GM10248 (cell line): ENCODE data around the gene DOK5.

Source experiments
- CTCF ChIA-PET: fragments of 300-600 bp; sonication (Branson Sonifier 250); formaldehyde crosslinking; extraction: SDS; loops from one replicate; lab custom pipeline; 2021; ENCODE audit warnings: antibody characterized with exemption; lab: Yijun Ruan, JAX
- POLR2A ChIA-PET: fragments of 350-650 bp; sonication (Branson Sonifier 250); formaldehyde crosslinking; extraction: SDS; loops from one replicate; lab custom pipeline; 2020; ENCODE audit warnings: antibody characterized with exemption; lab: Yijun Ruan, JAX
- DNase-seq: peaks from one replicate; pipeline ENCODE4 v3.0.0; 2012; ENCODE audit errors: extremely low spot score
- CTCF ChIP-seq: IDR thresholded peaks from 2 replicates; pipeline ENCODE4 v1.5.1; 2012; ENCODE audit warnings: mild to moderate bottlenecking, low read depth; ENCODE audit errors: extremely low read depth, missing control alignments, control extremely low read depth

The DOK5 gene

GRCh38 chr20:54587408-54587807 lies 112.0 kb downstream of the DOK5 start:
- ChIA-PET POLR2A (no interaction called here), CTCF (interaction anchor here (2.0 kb wide), 1 partner anchor 10 kb away, joined by 11 read pairs; no protein-coding TSS in a partner anchor)
- no peak for TF ChIP-seq CTCF
- DNase-seq, result no peak

- no peak for DNase-seq
- CTCF ChIA-PET, result no interaction called here
- POLR2A ChIA-PET, result no interaction called here
- no peak for TF ChIP-seq CTCF
Observed at GRCh38 chr20:54589402-54590030, 114.1 kb downstream of the DOK5 start.

GRCh38 chr20:54590856-54591255 lies 115.5 kb downstream of the DOK5 start:
- no peak for DNase-seq
- TF ChIP-seq CTCF, result no peak
- POLR2A ChIA-PET, result no interaction called here
- CTCF ChIA-PET, result no interaction called here

GRCh38 chr20:54596651-54597050 lies 121.3 kb downstream of the DOK5 start:
- DNase-seq, result no peak
- ChIA-PET CTCF (interaction anchor here (1.1 to 3.3 kb wide), 2 partner anchors 9 to 10 kb away, joined by 3 to 11 read pairs; no protein-coding TSS in a partner anchor), POLR2A (no interaction called here)
- no peak for TF ChIP-seq CTCF

- ChIA-PET CTCF (interaction anchor here (3.3 kb wide), 1 partner anchor 10 kb away, joined by 11 read pairs; no protein-coding TSS in a partner anchor), POLR2A (no interaction called here)
- no peak for TF ChIP-seq CTCF
- no peak for DNase-seq
Observed at GRCh38 chr20:54598352-54598751, 123.0 kb downstream of the DOK5 start.

GRCh38 chr20:54600634-54601033 lies 125.2 kb downstream of the DOK5 start:
- DNase-seq, result no peak
- CTCF ChIA-PET, result interaction anchor here (1.2 kb wide), 1 partner anchor 32 kb away, joined by 3 read pairs; no protein-coding TSS in a partner anchor
- POLR2A ChIA-PET, result no interaction called here
- TF ChIP-seq CTCF, result no peak
